B cell (primary cell): ENCODE measurements around the gene FRMPD1. TPM values are rescaled to one million over a fixed set of nuclear protein-coding genes. Genes with fewer than 3 reads are reported as not detected.

ENCODE experiments used
- ATAC-seq: fragments of 200-7000 bp; cut with Tn5 transposase; one replicate; pipeline ENCODE4 v1.10.0; 2021; ENCODE audit warnings: low read depth, mild to moderate bottlenecking, moderate number of reproducible peaks, moderate library complexity
- CTCF ChIA-PET: fragments of 350-600 bp; sonication (Branson Sonifier 250); formaldehyde crosslinking; loops from one replicate; lab custom pipeline; 2021; ENCODE audit warnings: antibody characterized with exemption, inconsistent platforms; lab: Charles Lee
- POLR2A ChIA-PET: fragments of 350-600 bp; sonication (Branson Sonifier 250); formaldehyde crosslinking; loops from one replicate; lab custom pipeline; 2021; ENCODE audit warnings: antibody characterized with exemption; lab: Charles Lee
- DNase-seq: peaks from one replicate; pipeline ENCODE4 v3.0.0; 2013
- H2AFZ ChIP-seq: 2 replicates; pipeline ENCODE4 v1.6.1; 2012; ENCODE audit warnings: mild to moderate bottlenecking, low read depth, low read length; ENCODE audit not compliant: insufficient read depth, poor library complexity, severe bottlenecking
- H3K27ac ChIP-seq, 2 donors: 1 replicate in 1 of 2; 2 replicates in 1 of 2; pipeline ENCODE4 v1.5.1; 2012 to 2013; ENCODE audit warnings: low read length in 2 of 2, mild to moderate bottlenecking in 2 of 2, moderate library complexity in 1 of 2
- H3K27me3 ChIP-seq, 4 experiments: fragments of 200-600 bp in 1 of 4; sonication (generic) in 1 of 4; replicated peaks in 1 of 4; 1 replicate in 2 of 4; 2 replicates in 2 of 4; pipeline versions ENCODE4 v1.6.1 to v1.7.0; 2013 to 2016; ENCODE audit warnings: low read length in 3 of 4, mild to moderate bottlenecking in 2 of 4, mixed read lengths in 1 of 4, moderate library complexity in 1 of 4; ENCODE audit not compliant: insufficient read depth in 4 of 4, control insufficient read depth in 3 of 4; ENCODE audit errors: control extremely low read depth in 1 of 4
- H3K36me3 ChIP-seq, 2 experiments: replicated peaks in 1 of 2; 1 replicate in 1 of 2; 2 replicates in 1 of 2; pipeline versions ENCODE4 v1.6.1 to v1.7.1; 2013; ENCODE audit warnings: low read length in 1 of 2; ENCODE audit not compliant: insufficient read depth in 2 of 2, control insufficient read depth in 1 of 2; ENCODE audit errors: control extremely low read depth in 1 of 2, extremely low read depth in 1 of 2
- H3K4me1 ChIP-seq, 2 donors: fragments of 200-600 bp in 1 of 2; sonication (generic) in 1 of 2; 1 replicate in 1 of 2; 2 replicates in 1 of 2; pipeline versions ENCODE4 v1.5.1 to v1.6.1; 2013 to 2017; ENCODE audit warnings: low read length in 2 of 2; ENCODE audit not compliant: control insufficient read depth in 2 of 2, insufficient read depth in 2 of 2
- H3K4me2 ChIP-seq: replicated peaks from 2 replicates; pipeline ENCODE3; 2012; ENCODE audit warnings: mild to moderate bottlenecking, low read depth, low read length; ENCODE audit not compliant: poor library complexity, severe bottlenecking
- H3K4me3 ChIP-seq, 5 experiments: fragments of 200-600 bp in 1 of 5; sonication (generic) in 1 of 5; 1 replicate in 3 of 5; 2 replicates in 2 of 5; pipeline versions ENCODE4 v1.5.1 to v1.7.0; 2011 to 2016; ENCODE audit warnings: low read length in 4 of 5, mild to moderate bottlenecking in 4 of 5, low read depth in 2 of 5, control low read depth in 1 of 5, moderate library complexity in 1 of 5; ENCODE audit not compliant: insufficient read depth in 1 of 5; ENCODE audit errors: control extremely low read depth in 1 of 5, extremely low read depth in 1 of 5
- H3K79me2 ChIP-seq: fragments of 200-600 bp; sonication (generic); one replicate; pipeline ENCODE4 v1.6.0; 2016; ENCODE audit warnings: low read length; ENCODE audit not compliant: control insufficient read depth, insufficient read depth
- H3K9ac ChIP-seq: fragments of 200-600 bp; sonication (generic); 2 replicates; pipeline ENCODE4 v1.6.1; 2017; ENCODE audit warnings: mild to moderate bottlenecking, low read length, moderate library complexity
- H3K9me3 ChIP-seq, 3 donors: one replicate each; pipeline versions ENCODE4 v1.6.1 to v1.7.1; 2013; ENCODE audit warnings: low read length in 2 of 3; ENCODE audit not compliant: control insufficient read depth in 2 of 3, insufficient read depth in 1 of 3; ENCODE audit errors: control extremely low read depth in 1 of 3
- H4K20me1 ChIP-seq: 2 replicates; pipeline ENCODE4 v1.6.0; 2012; ENCODE audit warnings: mild to moderate bottlenecking, low read length; ENCODE audit not compliant: insufficient read depth, control insufficient read depth, poor library complexity, severe bottlenecking
- H3K27ac Mint-ChIP-seq: one replicate; pipeline ENCODE4 v1.8.0; 2021; ENCODE audit warnings: mixed read lengths
- H3K27me3 Mint-ChIP-seq: one replicate; pipeline ENCODE4 v1.8.0; 2021; ENCODE audit warnings: mixed read lengths
- H3K4me1 Mint-ChIP-seq: one replicate; pipeline ENCODE4 v1.8.0; 2021; ENCODE audit warnings: mixed read lengths
- H3K4me3 Mint-ChIP-seq: one replicate; pipeline ENCODE4 v1.8.0; 2021; ENCODE audit warnings: mixed read lengths
- H3K9me3 Mint-ChIP-seq: one replicate; pipeline ENCODE4 v1.8.0; 2022; ENCODE audit warnings: mixed read lengths; ENCODE audit not compliant: insufficient read depth
- EZH2 ChIP-seq: IDR thresholded peaks from 2 replicates; pipeline ENCODE4 v1.6.1; 2012; ENCODE audit warnings: borderline replicate concordance, low read depth, mild to moderate bottlenecking, moderate library complexity, low read length; ENCODE audit not compliant: insufficient read depth, poor library complexity, severe bottlenecking
- WGBS: methylation state at CpG from one replicate; pipeline ENCODE4 v1.1.5; 2013; ENCODE audit warnings: missing lambda C conversion rate; ENCODE audit not compliant: insufficient coverage; 5-methylcytosine and 5-hydroxymethylcytosine counted together
- intact Hi-C: fragments of 100-400 bp; cut with micrococcal nuclease; formaldehyde crosslinking; loops from one replicate; pipeline ENCODE4 v1.10.0; 2022
- polyA plus RNA-seq: library from polyadenylated mRNA; depleted of rRNA; stranded (reverse); fragments of >200 nt; gene quantifications from 2 replicates; pipeline ENCODE4 v1.2.3, GENCODE V29; 2012
- total RNA-seq, 2 donors: library from RNA; stranded (reverse); fragments of 120-200 nt in 1 of 2; gene quantifications; 1 replicate in 1 of 2; 2 replicates in 1 of 2; pipeline versions ENCODE4 v1.2.3 to v1.2.4, GENCODE V29; 2013 to 2022
- TF ChIP-seq, protein P1 (sequence below): fragments of 200-600 bp; IDR thresholded peaks from one replicate; pipeline ENCODE4 v1.8.0; 2022; ENCODE audit warnings: antibody characterized with exemption, mild to moderate bottlenecking

The FRMPD1 gene
- total and polyA plus RNA-seq, 2 donors (not counting 1 experiment from before 2014, with no cell fraction given) = 0.05 TPM; not detected in 1

DNA sequence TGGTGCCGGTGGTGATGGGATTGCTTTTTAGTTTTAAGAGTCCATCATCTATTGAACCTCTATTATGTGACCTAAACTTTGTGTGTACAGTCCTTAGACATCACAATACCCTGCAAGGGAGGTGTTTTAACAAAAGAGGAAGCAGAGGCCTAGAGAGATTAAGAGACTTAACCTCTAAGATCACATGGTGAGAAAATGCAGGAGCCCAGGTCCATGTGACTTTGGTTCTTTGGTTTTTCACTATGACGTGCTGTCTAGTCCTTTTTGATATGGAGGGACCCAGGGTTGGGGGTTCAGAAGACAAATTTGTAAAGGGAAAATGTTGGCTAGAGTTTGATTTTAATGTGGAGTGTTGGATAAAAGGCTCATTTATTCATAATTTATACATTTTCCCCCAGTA is 68.8 kb downstream of the FRMPD1 start:
- 56% methylated on average over 1 of the region's 2 CpGs for WGBS
- Histone ChIP-seq H3K9ac (no peak overlapping the region), H3K36me3 (no peaks in the 10 kb centered on the region), H4K20me1 (no peaks in the 10 kb centered on the region), H3K4me2 (no peak overlapping the region), H3K27me3 (no peaks in the 10 kb centered on the region), H2AFZ (no peak overlapping the region), H3K4me1 (no peaks in the 10 kb centered on the region), H3K9me3 (no peaks in the 10 kb centered on the region), H3K4me3 (no peak overlapping the region), H3K79me2 (no peaks in the 10 kb centered on the region), H3K27ac (no peak overlapping the region)
- Mint-ChIP-seq H3K27ac (no peak overlapping the region), H3K27me3 (peaks cover 4% of the 10 kb centered on the region), H3K4me3 (no peak overlapping the region), H3K9me3 (no peaks in the 10 kb centered on the region), H3K4me1 (no peaks in the 10 kb centered on the region)
- DNase-seq (no peak), ATAC-seq (no peak)
- POLR2A ChIA-PET = no interaction called here
- TF ChIP-seq EZH2 = no peak
- TF ChIP-seq, protein P1, sequence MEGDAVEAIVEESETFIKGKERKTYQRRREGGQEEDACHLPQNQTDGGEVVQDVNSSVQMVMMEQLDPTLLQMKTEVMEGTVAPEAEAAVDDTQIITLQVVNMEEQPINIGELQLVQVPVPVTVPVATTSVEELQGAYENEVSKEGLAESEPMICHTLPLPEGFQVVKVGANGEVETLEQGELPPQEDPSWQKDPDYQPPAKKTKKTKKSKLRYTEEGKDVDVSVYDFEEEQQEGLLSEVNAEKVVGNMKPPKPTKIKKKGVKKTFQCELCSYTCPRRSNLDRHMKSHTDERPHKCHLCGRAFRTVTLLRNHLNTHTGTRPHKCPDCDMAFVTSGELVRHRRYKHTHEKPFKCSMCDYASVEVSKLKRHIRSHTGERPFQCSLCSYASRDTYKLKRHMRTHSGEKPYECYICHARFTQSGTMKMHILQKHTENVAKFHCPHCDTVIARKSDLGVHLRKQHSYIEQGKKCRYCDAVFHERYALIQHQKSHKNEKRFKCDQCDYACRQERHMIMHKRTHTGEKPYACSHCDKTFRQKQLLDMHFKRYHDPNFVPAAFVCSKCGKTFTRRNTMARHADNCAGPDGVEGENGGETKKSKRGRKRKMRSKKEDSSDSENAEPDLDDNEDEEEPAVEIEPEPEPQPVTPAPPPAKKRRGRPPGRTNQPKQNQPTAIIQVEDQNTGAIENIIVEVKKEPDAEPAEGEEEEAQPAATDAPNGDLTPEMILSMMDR = no peak
- CTCF ChIA-PET = no interaction called here
- intact Hi-C loops = no loop called here

DNA sequence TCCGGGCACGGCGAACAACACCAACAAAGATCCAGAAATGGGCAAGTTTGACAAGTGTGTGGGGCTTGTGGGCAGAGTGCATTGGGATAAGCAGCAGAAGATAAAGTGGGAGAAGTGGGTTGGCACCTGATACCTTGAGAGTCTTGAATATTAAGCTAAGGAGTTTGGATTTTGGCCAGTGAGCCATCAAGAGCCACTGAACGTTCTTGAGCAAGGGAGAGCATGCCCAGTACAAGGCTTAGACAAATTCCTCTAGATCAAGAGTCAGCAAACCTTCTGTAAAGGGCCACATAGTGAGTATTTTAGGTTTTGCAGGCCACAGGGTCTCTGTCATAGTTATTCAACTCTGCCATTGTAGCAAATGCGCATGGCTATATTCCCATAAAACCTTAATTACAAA is 76.3 kb downstream of the FRMPD1 start:
- CTCF ChIA-PET = no interaction called here
- DNase-seq (no peak), ATAC-seq (no peak)
- Histone ChIP-seq H3K4me3 (no peak overlapping the region), H4K20me1 (no peaks in the 10 kb centered on the region), H3K27me3 (peaks cover 0 to 5% (median 1%) of the 10 kb centered on the region in 4 experiments), H3K4me2 (no peak overlapping the region), H3K9me3 (no peaks in the 10 kb centered on the region), H3K27ac (no peak overlapping the region), H3K9ac (no peak overlapping the region), H2AFZ (no peak overlapping the region), H3K36me3 (no peaks in the 10 kb centered on the region), H3K4me1 (no peaks in the 10 kb centered on the region), H3K79me2 (no peaks in the 10 kb centered on the region)
- intact Hi-C loops = no loop called here
- Mint-ChIP-seq H3K27me3 (peaks cover 17% of the 10 kb centered on the region), H3K4me1 (no peaks in the 10 kb centered on the region), H3K4me3 (no peak overlapping the region), H3K9me3 (no peaks in the 10 kb centered on the region), H3K27ac (no peak overlapping the region)
- WGBS = 100% methylated on average over 3 of the region's 5 CpGs
- POLR2A ChIA-PET = no interaction called here
- TF ChIP-seq, protein P1 = no peak
- TF ChIP-seq EZH2 = no peak
